Measurements from ENCODE around the gene EML3. TPM values are rescaled to one million over a fixed set of nuclear protein-coding genes. Genes with fewer than 3 reads are reported as not detected.

EML3 gene
- total RNA-seq, 2 donors from 2014 or later, result 51.5 to 57.7 TPM

DNA sequence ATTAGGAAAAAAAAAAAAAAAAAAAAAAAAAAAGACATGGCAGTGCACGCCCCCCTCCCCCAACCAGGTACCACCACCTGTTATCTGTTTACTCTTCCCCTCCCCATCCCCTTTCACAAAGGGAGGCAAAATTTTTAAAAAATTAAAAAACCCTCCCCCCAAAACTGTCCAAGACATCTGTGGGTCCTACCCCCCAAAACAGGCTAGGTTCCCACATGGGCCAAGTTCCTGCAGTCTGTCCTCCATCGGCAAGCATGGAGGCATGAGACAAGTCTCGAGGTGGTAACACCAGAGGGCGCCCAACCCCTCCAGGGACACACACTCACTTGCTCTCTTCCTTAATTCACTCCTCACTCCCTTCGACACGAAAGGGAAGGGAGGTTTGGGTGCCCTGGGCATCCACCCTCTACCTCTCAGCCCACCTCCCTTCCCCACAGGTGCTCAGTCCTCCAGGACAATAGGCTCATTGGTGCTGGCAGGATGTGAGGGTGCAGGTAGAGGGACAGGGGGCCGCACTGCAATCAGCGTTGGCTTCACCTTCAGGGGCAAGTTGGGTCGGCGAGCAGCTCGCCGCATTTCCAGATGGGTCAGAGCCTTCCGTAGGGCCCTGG lies 19.0 kb downstream of the EML3 start:
- H3K9me3 ChIP-seq (ENCODE audit: control insufficient read depth, low read length), result no peaks in the 10 kb centered on the region
- Mint-ChIP-seq H3K4me3 (no peak overlapping the region), H3K27ac (no peak overlapping the region), H3K9me3 (no peaks in the 10 kb centered on the region), H3K4me1 (peaks cover 28% of the 10 kb centered on the region), H3K27me3 (ENCODE audit: insufficient read depth) (no peaks in the 10 kb centered on the region), H3K36me3 (ENCODE audit: low read depth) (peaks cover 60% of the 10 kb centered on the region)
- H3K4me3 ChIP-seq (ENCODE audit: low read length), result no peak overlapping the region
- H3K9ac ChIP-seq (ENCODE audit: extremely low read depth, low read length, poor library complexity, severe bottlenecking), result no peak overlapping the region
- DNase-seq, result peak; percentile 93
- H3K36me3 ChIP-seq (ENCODE audit: control insufficient read depth, insufficient read depth, low read length), result peaks cover 64% of the 10 kb centered on the region
- no peak overlapping the region for H3K27ac ChIP-seq (ENCODE audit: low read depth, low read length)
- H3K4me1 ChIP-seq (ENCODE audit: control insufficient read depth, insufficient read depth, low read length), result peaks cover 8% of the 10 kb centered on the region
- WGBS, 2 experiments (ENCODE audit: insufficient coverage in 1 of 2, insufficient read length in 1 of 2), result 76% methylated on average over 9 to 13 of the region's 13 CpGs
- TF ChIP-seq, protein P1, sequence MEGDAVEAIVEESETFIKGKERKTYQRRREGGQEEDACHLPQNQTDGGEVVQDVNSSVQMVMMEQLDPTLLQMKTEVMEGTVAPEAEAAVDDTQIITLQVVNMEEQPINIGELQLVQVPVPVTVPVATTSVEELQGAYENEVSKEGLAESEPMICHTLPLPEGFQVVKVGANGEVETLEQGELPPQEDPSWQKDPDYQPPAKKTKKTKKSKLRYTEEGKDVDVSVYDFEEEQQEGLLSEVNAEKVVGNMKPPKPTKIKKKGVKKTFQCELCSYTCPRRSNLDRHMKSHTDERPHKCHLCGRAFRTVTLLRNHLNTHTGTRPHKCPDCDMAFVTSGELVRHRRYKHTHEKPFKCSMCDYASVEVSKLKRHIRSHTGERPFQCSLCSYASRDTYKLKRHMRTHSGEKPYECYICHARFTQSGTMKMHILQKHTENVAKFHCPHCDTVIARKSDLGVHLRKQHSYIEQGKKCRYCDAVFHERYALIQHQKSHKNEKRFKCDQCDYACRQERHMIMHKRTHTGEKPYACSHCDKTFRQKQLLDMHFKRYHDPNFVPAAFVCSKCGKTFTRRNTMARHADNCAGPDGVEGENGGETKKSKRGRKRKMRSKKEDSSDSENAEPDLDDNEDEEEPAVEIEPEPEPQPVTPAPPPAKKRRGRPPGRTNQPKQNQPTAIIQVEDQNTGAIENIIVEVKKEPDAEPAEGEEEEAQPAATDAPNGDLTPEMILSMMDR (conservative IDR thresholded peaks at IDR 0.05), result peak; percentile 88
- no peaks in the 10 kb centered on the region for H3K27me3 ChIP-seq (ENCODE audit: control insufficient read depth, insufficient read depth, low read length, poor library complexity, severe bottlenecking)

DNA sequence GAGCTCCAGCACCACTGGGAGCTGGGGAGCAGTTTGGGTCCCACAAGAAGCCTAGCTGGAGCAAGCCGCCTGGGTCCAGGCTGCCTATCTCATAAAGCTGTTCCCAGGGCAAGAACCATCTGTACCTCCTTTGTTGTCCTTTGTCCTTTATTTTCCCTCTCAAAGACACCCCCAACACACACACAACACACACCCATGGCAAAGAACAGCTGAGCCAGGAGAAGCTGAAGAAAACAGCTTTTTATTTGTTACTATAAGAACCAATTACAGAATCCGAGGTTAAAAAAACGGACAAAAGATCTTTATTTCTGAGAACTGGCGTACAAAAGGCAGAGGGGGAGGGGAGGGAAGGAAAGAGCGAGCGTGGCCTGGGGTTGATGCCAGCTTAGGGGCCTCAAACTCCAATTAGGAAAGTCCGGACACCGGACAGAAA lies 19.6 kb downstream of the EML3 start:
- no peaks in the 10 kb centered on the region for H3K27me3 ChIP-seq (ENCODE audit: control insufficient read depth, insufficient read depth, low read length, poor library complexity, severe bottlenecking)
- Mint-ChIP-seq H3K4me3 (no peak overlapping the region), H3K9me3 (no peaks in the 10 kb centered on the region), H3K36me3 (ENCODE audit: low read depth) (peaks cover 57% of the 10 kb centered on the region), H3K4me1 (peaks cover 23% of the 10 kb centered on the region), H3K27ac (no peak overlapping the region), H3K27me3 (ENCODE audit: insufficient read depth) (no peaks in the 10 kb centered on the region)
- no peak for DNase-seq
- TF ChIP-seq, protein P1 (conservative IDR thresholded peaks at IDR 0.05), result no peak
- H3K4me3 ChIP-seq (ENCODE audit: low read length), result no peak overlapping the region
- peaks cover 5% of the 10 kb centered on the region for H3K4me1 ChIP-seq (ENCODE audit: control insufficient read depth, insufficient read depth, low read length)
- WGBS, 2 experiments (ENCODE audit: insufficient coverage in 1 of 2, insufficient read length in 1 of 2), result 86% methylated on average over 8 of the region's 8 CpGs; no CpG with 5 or more reads in 1 of the 2 experiments
- H3K9ac ChIP-seq (ENCODE audit: extremely low read depth, low read length, poor library complexity, severe bottlenecking), result no peak overlapping the region
- H3K27ac ChIP-seq (ENCODE audit: low read depth, low read length), result peak overlapping the region; percentile 15
- H3K9me3 ChIP-seq (ENCODE audit: control insufficient read depth, low read length), result no peaks in the 10 kb centered on the region
- H3K36me3 ChIP-seq (ENCODE audit: control insufficient read depth, insufficient read depth, low read length), result peaks cover 64% of the 10 kb centered on the region

DNA sequence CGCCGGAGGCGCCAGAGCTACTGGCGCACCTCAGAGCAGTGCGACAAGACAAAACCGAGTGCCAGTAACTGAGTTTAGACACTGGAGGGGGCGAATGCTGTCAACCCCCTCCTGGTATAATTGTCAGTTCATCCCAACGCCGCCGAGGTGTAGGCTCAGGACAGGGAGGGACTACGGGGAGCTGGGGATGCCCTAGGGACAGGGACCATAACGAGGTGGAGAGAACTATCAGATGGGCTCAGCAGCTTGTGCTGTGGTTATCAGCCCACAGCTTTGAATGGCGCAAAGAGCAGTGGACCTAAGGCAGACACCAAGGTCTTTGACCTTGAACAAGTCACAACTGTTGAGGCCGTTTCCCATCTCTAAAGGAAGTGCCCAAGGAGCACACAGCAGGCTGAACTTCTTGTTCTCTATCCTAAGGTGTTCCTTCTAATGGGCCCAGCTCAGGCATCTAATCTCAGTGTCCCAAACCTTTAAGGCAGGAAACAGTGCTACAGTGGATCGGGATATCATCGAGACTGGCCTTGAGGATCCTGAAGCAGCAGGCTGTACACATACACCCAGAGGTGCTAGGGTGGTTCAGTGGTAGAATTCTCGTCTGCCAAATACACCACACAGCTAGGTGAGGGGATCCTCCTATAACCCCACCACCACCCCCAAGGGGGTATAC lies 20.3 kb downstream of the EML3 start:
- peak overlapping the region; percentile 21 for H3K9ac ChIP-seq (ENCODE audit: extremely low read depth, low read length, poor library complexity, severe bottlenecking)
- Mint-ChIP-seq H3K36me3 (ENCODE audit: low read depth) (peaks cover 55% of the 10 kb centered on the region), H3K9me3 (no peaks in the 10 kb centered on the region), H3K4me1 (peaks cover 17% of the 10 kb centered on the region), H3K27me3 (ENCODE audit: insufficient read depth) (no peaks in the 10 kb centered on the region), H3K27ac (peak overlapping the region; percentile 92), H3K4me3 (peak overlapping the region; percentile 87)
- H3K36me3 ChIP-seq (ENCODE audit: control insufficient read depth, insufficient read depth, low read length), result peaks cover 63% of the 10 kb centered on the region
- TF ChIP-seq, protein P1 (conservative IDR thresholded peaks at IDR 0.05), result no peak
- H3K9me3 ChIP-seq (ENCODE audit: control insufficient read depth, low read length), result no peaks in the 10 kb centered on the region
- 33 to 37% methylated on average over 16 of the region's 17 CpGs for WGBS, 2 experiments (ENCODE audit: insufficient coverage in 1 of 2, insufficient read length in 1 of 2)
- DNase-seq, result no peak
- peak overlapping the region; percentile 99 for H3K4me3 ChIP-seq (ENCODE audit: low read length)
- H3K27me3 ChIP-seq (ENCODE audit: control insufficient read depth, insufficient read depth, low read length, poor library complexity, severe bottlenecking), result no peaks in the 10 kb centered on the region
- H3K4me1 ChIP-seq (ENCODE audit: control insufficient read depth, insufficient read depth, low read length), result no peaks in the 10 kb centered on the region
- H3K27ac ChIP-seq (ENCODE audit: low read depth, low read length), result peak overlapping the region; percentile 96

Measured in endodermal cell (in vitro differentiated cells).